Hepatocyte (in vitro differentiated cells): Measurements from ENCODE around the gene PRPSAP1. TPM values are rescaled to one million over a fixed set of nuclear protein-coding genes. Genes with fewer than 3 reads are reported as not detected.
A peak's percentile ranks its signal among the peaks of the same experiment; 100 is the strongest.

Experiments
- DNase-seq: peaks from one replicate; pipeline ENCODE4 v3.0.0-alpha.2; 2016; ENCODE audit warnings: low spot score
- H2AFZ ChIP-seq: fragments of 200-600 bp; sonication (generic); 2 replicates; pipeline ENCODE4 v1.6.0; 2016; ENCODE audit warnings: antibody characterized with exemption, mild to moderate bottlenecking
- H3K27ac ChIP-seq: fragments of 200-600 bp; sonication (generic); 2 replicates; pipeline ENCODE4 v1.5.1; 2016; ENCODE audit warnings: mild to moderate bottlenecking
- H3K27me3 ChIP-seq: fragments of 200-600 bp; sonication (generic); 2 replicates; pipeline ENCODE4 v1.6.1; 2016
- H3K36me3 ChIP-seq: fragments of 200-600 bp; sonication (generic); replicated peaks from 2 replicates; pipeline ENCODE4 v1.5.1; 2016; ENCODE audit warnings: low read depth; ENCODE audit not compliant: insufficient read depth
- H3K4me1 ChIP-seq: fragments of 200-600 bp; sonication (generic); 2 replicates; pipeline ENCODE4 v1.5.1; 2016; ENCODE audit warnings: mild to moderate bottlenecking, moderate library complexity; ENCODE audit not compliant: insufficient read depth
- H3K4me2 ChIP-seq: fragments of 200-600 bp; sonication (generic); 2 replicates; pipeline ENCODE4 v1.6.0; 2016
- H3K4me3 ChIP-seq: fragments of 200-600 bp; sonication (generic); 2 replicates; pipeline ENCODE4 v1.5.1; 2016; ENCODE audit warnings: mild to moderate bottlenecking
- H3K79me2 ChIP-seq: fragments of 200-600 bp; sonication (generic); 2 replicates; pipeline ENCODE4 v1.6.0; 2017; ENCODE audit warnings: mild to moderate bottlenecking
- H3K9me2 ChIP-seq: fragments of 200-600 bp; sonication (generic); replicated peaks from 2 replicates; pipeline ENCODE4 v1.6.0; 2017; ENCODE audit warnings: mild to moderate bottlenecking; ENCODE audit not compliant: insufficient read depth
- H3K9me3 ChIP-seq: fragments of 200-600 bp; sonication (generic); 2 replicates; pipeline ENCODE4 v1.5.1; 2016; ENCODE audit warnings: low read depth, mild to moderate bottlenecking
- H4K20me1 ChIP-seq: fragments of 200-600 bp; sonication (generic); 2 replicates; pipeline ENCODE4 v1.6.0; 2016; ENCODE audit warnings: mild to moderate bottlenecking; ENCODE audit not compliant: insufficient read depth, poor library complexity, severe bottlenecking
- EZH2 ChIP-seq: fragments of 200-600 bp; sonication (generic); IDR thresholded peaks from 2 replicates; pipeline ENCODE4 v1.6.1; 2016; ENCODE audit warnings: antibody characterized with exemption, mild to moderate bottlenecking, borderline replicate concordance
- EZH2phosphoT487 ChIP-seq: fragments of 200-600 bp; sonication (generic); IDR thresholded peaks from one replicate; pipeline ENCODE4 v1.6.1; 2018; ENCODE audit warnings: antibody characterized with exemption, mild to moderate bottlenecking, low read depth, moderate library complexity; ENCODE audit not compliant: unreplicated experiment, severe bottlenecking
- WGBS: methylation state at CpG from one replicate; pipeline ENCODE4 v1.1.6; 2016; ENCODE audit warnings: low lambda C conversion rate; ENCODE audit errors: missing lambda C conversion rate; 5-methylcytosine and 5-hydroxymethylcytosine counted together
- polyA plus RNA-seq: library from polyadenylated mRNA; unstranded; fragments of >200 nt; fragmentation: Nextera tagmentation; extraction: Ambion mirVana; gene quantifications from 2 replicates; pipeline ENCODE4 v1.2.1, GENCODE V29; 2016
- total RNA-seq: library from RNA; depleted of rRNA; stranded (reverse); fragments of >200 nt; gene quantifications from 2 replicates; pipeline ENCODE4 v1.2.3, GENCODE V29; 2014
- TF ChIP-seq, protein P1 (sequence below): fragments of 200-600 bp; sonication (generic); IDR thresholded peaks from 2 replicates; pipeline ENCODE4 v1.5.1; 2016; ENCODE audit warnings: antibody characterized with exemption, mild to moderate bottlenecking; ENCODE audit not compliant: poor library complexity

The PRPSAP1 gene
- total and polyA plus RNA-seq, 2 experiments from 2014 or later = 61.8 to 62.3 TPM

DNA sequence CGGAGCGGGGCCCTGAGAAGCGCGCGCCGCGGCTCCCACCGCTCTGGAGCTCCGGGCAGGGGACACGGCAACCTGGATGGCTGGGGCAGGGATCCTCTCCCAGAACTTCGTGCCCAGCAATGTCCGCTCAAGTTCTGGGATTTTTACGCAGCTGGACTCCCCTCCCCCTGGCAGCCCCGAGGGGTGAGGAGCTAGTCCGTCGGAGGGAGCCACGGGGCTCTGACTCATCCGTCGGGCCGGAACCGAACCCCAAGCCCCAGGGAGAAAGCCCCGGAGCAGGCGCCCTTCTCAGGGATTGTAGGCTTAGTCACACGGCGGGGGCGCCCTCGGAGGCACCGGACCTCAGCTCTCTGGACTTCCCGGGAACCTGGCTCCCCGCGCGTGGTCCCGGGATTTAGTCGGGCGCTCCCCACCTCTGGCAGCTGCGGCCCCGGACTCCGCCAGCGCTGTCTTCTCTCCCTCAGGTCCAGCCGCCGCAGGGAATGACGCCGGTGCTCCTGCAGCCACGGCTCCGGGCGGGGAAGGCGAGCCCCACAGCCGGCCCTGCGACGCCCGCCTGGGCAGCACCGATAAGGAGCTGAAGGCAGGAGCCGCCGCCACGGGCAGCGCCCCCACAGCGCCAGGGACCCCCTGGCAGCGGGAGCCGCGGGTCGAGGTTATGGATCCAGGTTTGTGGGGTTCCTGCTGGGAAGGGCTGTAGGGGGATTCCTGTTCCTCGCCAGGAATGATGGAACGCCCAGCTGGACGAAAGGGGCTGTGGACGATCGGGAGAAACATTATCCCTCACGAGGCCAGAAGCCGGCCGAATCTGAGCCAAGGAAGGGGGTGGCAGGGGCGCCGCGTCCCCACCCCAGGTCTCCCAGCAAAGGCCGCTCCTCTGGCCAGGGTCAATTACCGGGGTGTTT, 31.5 kb upstream of the PRPSAP1 start:
- WGBS = 7% methylated on average over 60 of the region's 74 CpGs
- H3K9me2 ChIP-seq = no peaks in the 10 kb centered on the region
- H2AFZ ChIP-seq = peak overlapping the region; percentile 93
- H3K4me3 ChIP-seq = peak overlapping the region; percentile 66
- no peaks in the 10 kb centered on the region for H4K20me1 ChIP-seq
- no peaks in the 10 kb centered on the region for H3K9me3 ChIP-seq
- no peak overlapping the region for H3K27ac ChIP-seq
- no peaks in the 10 kb centered on the region for H3K79me2 ChIP-seq
- TF ChIP-seq EZH2 (peak; percentile 56), EZH2phosphoT487 (no peak)
- peaks cover 35% of the 10 kb centered on the region for H3K4me1 ChIP-seq
- H3K27me3 ChIP-seq = peaks cover 15% of the 10 kb centered on the region
- peak overlapping the region; percentile 100 for H3K4me2 ChIP-seq
- peak; percentile 69 for DNase-seq
- H3K36me3 ChIP-seq = no peaks in the 10 kb centered on the region

DNA sequence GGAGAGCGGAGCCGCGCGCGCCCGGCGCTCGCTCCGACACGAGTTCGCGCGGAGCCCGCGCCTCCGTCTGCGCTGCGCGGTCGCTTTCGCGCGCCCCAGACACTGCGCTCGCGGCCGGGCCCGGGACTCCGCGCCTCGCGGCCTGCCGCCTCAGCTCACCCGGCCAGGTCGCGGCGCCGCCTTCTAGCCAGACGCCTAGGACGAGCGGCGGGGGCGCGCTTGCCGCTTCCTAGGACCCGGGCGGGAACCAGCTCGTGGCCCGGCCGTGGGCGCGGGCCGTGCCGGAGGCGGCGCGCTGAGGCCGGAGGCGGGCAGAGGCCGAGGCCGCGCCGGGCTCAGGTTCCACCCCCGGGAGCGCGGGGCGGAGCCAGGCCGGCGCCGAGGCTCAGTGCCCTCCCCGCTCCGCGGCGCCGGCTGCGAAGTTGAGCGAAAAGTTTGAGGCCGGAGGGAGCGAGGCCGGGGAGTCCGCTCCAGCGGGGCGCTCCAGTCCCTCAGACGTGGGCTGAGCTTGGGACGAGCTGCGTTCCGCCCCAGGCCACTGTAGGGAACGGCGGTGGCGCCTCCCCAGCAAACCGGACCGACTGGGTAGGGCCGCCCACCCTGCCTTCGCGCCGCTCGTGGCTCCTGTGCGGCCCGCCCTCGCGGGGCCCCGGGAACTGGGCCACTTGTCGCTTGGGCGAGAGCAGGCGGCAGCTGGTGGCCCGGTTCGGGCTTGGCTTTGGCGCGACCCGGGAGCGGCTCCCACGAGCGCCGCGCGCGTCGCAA, 30.7 kb upstream of the PRPSAP1 start, which contains the start of gene SPHK1:
TSS of gene SPHK1 (plus strand) at position 388 of the 765 bp plus-strand sequence. CDS start 1,036 bp downstream, outside the sequence.
- peak; percentile 88 for DNase-seq
- Histone ChIP-seq H3K27ac (no peak within 1 kb of the TSS), H3K79me2 (no peaks in the 10 kb centered on the region), H3K4me2 (peak within 1 kb of the TSS; percentile 100), H3K36me3 (no peaks in the 10 kb centered on the region), H3K9me3 (no peaks in the 10 kb centered on the region), H3K4me1 (peaks cover 35% of the 10 kb centered on the region), H3K9me2 (no peaks in the 10 kb centered on the region), H3K4me3 (peak within 1 kb of the TSS; percentile 66), H4K20me1 (no peaks in the 10 kb centered on the region), H2AFZ (peak within 1 kb of the TSS; percentile 93), H3K27me3 (peaks cover 15% of the 10 kb centered on the region)
- WGBS = 2% methylated on average over 99 of the region's 118 CpGs
- TF ChIP-seq, protein P1, sequence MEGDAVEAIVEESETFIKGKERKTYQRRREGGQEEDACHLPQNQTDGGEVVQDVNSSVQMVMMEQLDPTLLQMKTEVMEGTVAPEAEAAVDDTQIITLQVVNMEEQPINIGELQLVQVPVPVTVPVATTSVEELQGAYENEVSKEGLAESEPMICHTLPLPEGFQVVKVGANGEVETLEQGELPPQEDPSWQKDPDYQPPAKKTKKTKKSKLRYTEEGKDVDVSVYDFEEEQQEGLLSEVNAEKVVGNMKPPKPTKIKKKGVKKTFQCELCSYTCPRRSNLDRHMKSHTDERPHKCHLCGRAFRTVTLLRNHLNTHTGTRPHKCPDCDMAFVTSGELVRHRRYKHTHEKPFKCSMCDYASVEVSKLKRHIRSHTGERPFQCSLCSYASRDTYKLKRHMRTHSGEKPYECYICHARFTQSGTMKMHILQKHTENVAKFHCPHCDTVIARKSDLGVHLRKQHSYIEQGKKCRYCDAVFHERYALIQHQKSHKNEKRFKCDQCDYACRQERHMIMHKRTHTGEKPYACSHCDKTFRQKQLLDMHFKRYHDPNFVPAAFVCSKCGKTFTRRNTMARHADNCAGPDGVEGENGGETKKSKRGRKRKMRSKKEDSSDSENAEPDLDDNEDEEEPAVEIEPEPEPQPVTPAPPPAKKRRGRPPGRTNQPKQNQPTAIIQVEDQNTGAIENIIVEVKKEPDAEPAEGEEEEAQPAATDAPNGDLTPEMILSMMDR = no peak
- no peak for TF ChIP-seq EZH2phosphoT487
- TF ChIP-seq EZH2 = no peak

DNA sequence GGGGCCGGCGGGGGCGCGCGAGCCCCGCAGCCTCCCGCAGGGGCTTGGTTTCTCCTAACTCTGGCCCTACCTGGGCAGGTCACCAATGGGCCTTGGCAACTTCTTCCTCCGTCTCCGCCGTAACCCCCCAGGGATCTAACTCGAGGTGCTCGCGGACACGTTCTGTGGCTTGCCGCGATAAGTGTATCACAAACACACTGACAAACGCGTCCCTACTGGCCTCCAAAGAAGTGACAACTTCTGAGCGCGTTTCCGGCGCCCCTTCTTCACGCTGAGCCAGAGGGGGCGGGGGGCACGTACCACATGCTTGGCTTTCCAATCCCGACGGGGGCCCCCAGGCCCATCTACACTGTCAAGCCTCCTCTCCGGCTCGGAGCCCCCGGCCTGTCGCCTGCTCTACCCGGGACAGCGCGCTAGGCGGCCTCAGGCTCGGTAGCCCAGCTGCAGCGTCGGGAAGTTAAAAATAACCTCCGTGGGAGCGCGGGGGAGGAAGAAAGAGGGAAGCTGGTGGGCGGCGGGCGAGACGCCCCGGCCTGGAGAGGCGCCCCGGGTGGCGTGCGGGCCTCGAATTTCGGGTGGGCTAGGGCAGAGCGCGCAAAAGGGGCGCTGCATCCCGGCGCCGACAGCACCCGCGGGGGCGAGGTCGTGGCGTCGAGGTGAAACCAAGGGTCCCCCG, 30.0 kb upstream of the PRPSAP1 start:
- peak; percentile 69 for DNase-seq
- Histone ChIP-seq H3K4me2 (peak overlapping the region; percentile 100), H3K27me3 (peaks cover 15% of the 10 kb centered on the region), H3K36me3 (no peaks in the 10 kb centered on the region), H4K20me1 (no peaks in the 10 kb centered on the region), H3K4me1 (peaks cover 35% of the 10 kb centered on the region), H3K4me3 (peak overlapping the region; percentile 66), H3K9me3 (no peaks in the 10 kb centered on the region), H3K27ac (no peak overlapping the region), H3K9me2 (no peaks in the 10 kb centered on the region), H2AFZ (peak overlapping the region; percentile 80), H3K79me2 (no peaks in the 10 kb centered on the region)
- WGBS = 2% methylated on average over 58 of the region's 65 CpGs
- no peak for TF ChIP-seq EZH2phosphoT487
- TF ChIP-seq, protein P1 = peak; percentile 13
